Transverse colon (tissue), 4 donors: ENCODE data around the gene GRIA4. TPM values are rescaled to one million over a fixed set of nuclear protein-coding genes. Genes with fewer than 3 reads are reported as not detected.

Experiments
- DNase-seq: peaks from one replicate; pipeline ENCODE4 v3.0.0-alpha.2; 2019
- H3K27ac ChIP-seq, 4 donors: fragments of 200-600 bp; sonication (generic); 2 replicates each; pipeline ENCODE4 v1.5.1; 2016 to 2018; ENCODE audit warnings: inconsistent platforms in 4 of 4
- H3K27me3 ChIP-seq: fragments of 200-600 bp; sonication (generic); 2 replicates; pipeline ENCODE4 v1.5.1; 2017; ENCODE audit warnings: inconsistent platforms
- H3K36me3 ChIP-seq, 4 donors: fragments of 200-600 bp; sonication (generic); 2 replicates each; pipeline ENCODE4 v1.5.1; 2017 to 2019; ENCODE audit warnings: inconsistent platforms in 4 of 4
- H3K4me1 ChIP-seq, 4 donors: fragments of 200-600 bp; sonication (generic); 2 replicates each; pipeline ENCODE4 v1.5.1; 2017 to 2020; ENCODE audit warnings: inconsistent platforms in 4 of 4
- H3K4me3 ChIP-seq, 4 donors: fragments of 200-600 bp; sonication (generic); 1 replicate in 1 of 4; 2 replicates in 3 of 4; pipeline versions ENCODE4 v1.5.1 to v1.6.1; 2017 to 2019; ENCODE audit warnings: inconsistent platforms in 4 of 4
- H3K9me3 ChIP-seq, 2 donors: fragments of 200-600 bp; sonication (generic); 2 replicates each; pipeline ENCODE4 v1.5.1; 2017 to 2019; ENCODE audit warnings: inconsistent platforms in 2 of 2
- CTCF ChIP-seq, 5 experiments: fragments of 200-600 bp in 3 of 5; fragments of 450-650 bp in 2 of 5; sonication (generic) in 3 of 5; IDR thresholded peaks; 1 replicate in 2 of 5; 2 replicates in 3 of 5; pipeline ENCODE4 v1.5.1; 2016 to 2017; ENCODE audit warnings: antibody characterized with exemption in 5 of 5, inconsistent platforms in 3 of 5, mild to moderate bottlenecking in 2 of 5, moderate library complexity in 1 of 5
- EP300 ChIP-seq: sonication (generic); formaldehyde crosslinking; IDR thresholded peaks from one replicate; pipeline ENCODE4 v1.6.1; 2017; ENCODE audit warnings: antibody characterized with exemption, low read depth
- POLR2A ChIP-seq: fragments of 450-650 bp; IDR thresholded peaks from one replicate; pipeline ENCODE4 v1.6.1; 2016; ENCODE audit warnings: antibody characterized with exemption, mild to moderate bottlenecking, moderate library complexity
- POLR2AphosphoS5 ChIP-seq, 3 donors: sonication (generic); formaldehyde crosslinking; IDR thresholded peaks; one replicate each; pipeline ENCODE4 v1.6.1; 2016; ENCODE audit warnings: antibody characterized with exemption in 3 of 3
- WGBS, 2 donors: methylation state at CpG; one replicate each; pipeline ENCODE4 v1.1.5; 2018; ENCODE audit warnings: low coverage in 1 of 2; 5-methylcytosine and 5-hydroxymethylcytosine counted together
- in situ Hi-C, 4 donors: fragments of 200-750 bp; cut with MboI; loops; one replicate each; pipeline versions ENCODE4 v1.15.0 to v1.15.1; 2017; ENCODE audit warnings: low sequenced_read_pairs in 3 of 4, low pct_ligation_motif_present in 1 of 4, low pct_unique_long_range_greater_than_20kb in 1 of 4
- intact Hi-C: fragments of 100-400 bp; cut with DNase I; formaldehyde crosslinking; loops from one replicate; pipeline ENCODE4 v1.15.1; 2023; ENCODE audit warnings: low total_unique reads
- total RNA-seq, 4 donors: library from RNA; depleted of rRNA; stranded (reverse); fragments of >200 nt; gene quantifications; one replicate each; pipeline ENCODE4 v1.1.0, GENCODE V29; 2016

Gene GRIA4
- total RNA-seq, 4 donors from 2014 or later = 0.79 to 2.4 (median 1.4) TPM; not detected in 1

- Histone ChIP-seq H3K9me3 (no peaks in the 10 kb centered on the region), H3K27ac (no peak overlapping the region), H3K36me3 (no peaks in the 10 kb centered on the region), H3K4me3 (no peak overlapping the region), H3K27me3 (no peaks in the 10 kb centered on the region), H3K4me1 (no peaks in the 10 kb centered on the region)
- no peak for DNase-seq
- in situ Hi-C loops = no loop called here
- TF ChIP-seq POLR2A = no peak
- 67 to 75% methylated on average over 1 of the region's 1 CpG for WGBS, 2 donors
- intact Hi-C loops = no loop called here
Measured at GRCh38 chr11:105918039-105918438, 308.2 kb downstream of the GRIA4 start.

GRCh38 chr11:105918600-105918999 lies 308.7 kb downstream of the GRIA4 start:
- no peaks in the 10 kb centered on the region for H3K9me3 ChIP-seq
- no peaks in the 10 kb centered on the region for H3K36me3 ChIP-seq
- no peaks in the 10 kb centered on the region for H3K4me1 ChIP-seq
- intact Hi-C loops = no loop called here
- in situ Hi-C loops = no loop called here
- no peak overlapping the region for H3K4me3 ChIP-seq
- H3K27me3 ChIP-seq = no peaks in the 10 kb centered on the region
- no peak for DNase-seq
- H3K27ac ChIP-seq = no peak overlapping the region
- TF ChIP-seq EP300 (no peak), POLR2A (no peak), CTCF (IDR thresholded peaks at IDR 0.05) (no peak), POLR2AphosphoS5 (IDR thresholded peaks at IDR 0.05) (no peak)

DNA sequence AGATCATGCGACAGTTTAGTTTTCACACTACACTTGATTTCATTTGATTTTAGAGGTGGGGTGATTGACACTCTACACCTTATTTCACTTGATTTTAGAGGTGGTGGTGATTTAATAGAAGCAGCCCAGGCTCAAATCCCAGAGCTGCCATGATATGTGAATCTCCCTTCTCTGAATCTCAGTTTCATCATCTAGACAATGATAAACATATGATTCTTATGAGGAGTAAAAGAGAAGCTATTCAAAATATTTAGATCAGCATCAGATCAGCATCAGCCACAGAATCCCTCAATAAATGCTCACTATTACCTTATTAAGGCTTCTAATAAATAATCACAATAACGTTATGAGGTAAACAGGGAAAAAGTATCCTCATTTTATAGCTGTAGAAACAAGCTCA lies 313.4 kb downstream of the GRIA4 start:
- H3K27me3 ChIP-seq = no peaks in the 10 kb centered on the region
- TF ChIP-seq EP300 (no peak), POLR2AphosphoS5 (IDR thresholded peaks at IDR 0.05) (no peak), POLR2A (no peak), CTCF (IDR thresholded peaks at IDR 0.05) (no peak)
- no peak overlapping the region for H3K4me3 ChIP-seq
- no peak overlapping the region for H3K27ac ChIP-seq
- WGBS, 2 donors = 65 to 74% methylated on average over 2 of the region's 2 CpGs
- H3K4me1 ChIP-seq = no peaks in the 10 kb centered on the region
- intact Hi-C loops (no loop called here), in situ Hi-C loops (no loop called here)
- no peaks in the 10 kb centered on the region for H3K9me3 ChIP-seq
- H3K36me3 ChIP-seq = no peaks in the 10 kb centered on the region
- DNase-seq = no peak

- no peaks in the 10 kb centered on the region for H3K9me3 ChIP-seq
- no peak overlapping the region for H3K4me3 ChIP-seq
- no peaks in the 10 kb centered on the region for H3K36me3 ChIP-seq
- in situ Hi-C loops (no loop called here), intact Hi-C loops (no loop called here)
- no peak overlapping the region for H3K27ac ChIP-seq
- no peaks in the 10 kb centered on the region for H3K4me1 ChIP-seq
- H3K27me3 ChIP-seq = no peaks in the 10 kb centered on the region
- WGBS, 2 donors = 11 to 36% methylated on average over 3 of the region's 3 CpGs
- no peak for DNase-seq
- TF ChIP-seq EP300 = no peak
- TF ChIP-seq CTCF (IDR thresholded peaks at IDR 0.05) = no peak
- no peak for TF ChIP-seq POLR2AphosphoS5 (IDR thresholded peaks at IDR 0.05)
- TF ChIP-seq POLR2A = no peak
Measured at GRCh38 chr11:105923807-105924206, 313.9 kb downstream of the GRIA4 start.

- WGBS, 2 donors = 53 to 57% methylated on average over 2 to 3 of the region's 3 CpGs
- no peak overlapping the region for H3K4me3 ChIP-seq
- no peaks in the 10 kb centered on the region for H3K9me3 ChIP-seq
- intact Hi-C loops (no loop called here), in situ Hi-C loops (no loop called here)
- TF ChIP-seq EP300 (no peak), POLR2A (no peak), CTCF (IDR thresholded peaks at IDR 0.05) (no peak), POLR2AphosphoS5 (IDR thresholded peaks at IDR 0.05) (no peak)
- H3K27ac ChIP-seq = no peak overlapping the region
- H3K4me1 ChIP-seq = no peaks in the 10 kb centered on the region
- no peaks in the 10 kb centered on the region for H3K27me3 ChIP-seq
- DNase-seq = no peak
- no peaks in the 10 kb centered on the region for H3K36me3 ChIP-seq
Measured at GRCh38 chr11:105929084-105929955, 319.4 kb downstream of the GRIA4 start.
